GM23338 (cell line): ENCODE results near the gene SLC25A22. TPM values are rescaled to one million over a fixed set of nuclear protein-coding genes. Genes with fewer than 3 reads are reported as not detected.

Experiments used
- ATAC-seq: fragments of 200-7000 bp; cut with Tn5 transposase; 3 replicates; pipeline ENCODE4 v1.9.1; 2020
- DNase-seq: peaks from one replicate; pipeline ENCODE4 v3.0.0-alpha.2; 2015; ENCODE audit warnings: low spot score
- H2AFZ ChIP-seq: fragments of 200-600 bp; sonication (generic); 2 replicates; pipeline ENCODE4 v1.8.0; 2016; ENCODE audit warnings: antibody characterized with exemption, mild to moderate bottlenecking, moderate library complexity
- H3F3A ChIP-seq: fragments of 200-600 bp; sonication (generic); replicated peaks from 2 replicates; pipeline ENCODE4 v1.8.0; 2017; ENCODE audit warnings: antibody characterized with exemption, mixed run types, low read depth
- H3K27ac ChIP-seq: fragments of 200-600 bp; sonication (generic); 2 replicates; pipeline ENCODE4 v1.6.1; 2016; ENCODE audit warnings: low read depth
- H3K27me3 ChIP-seq: fragments of 200-600 bp; sonication (generic); 2 replicates; pipeline ENCODE4 v1.8.0; 2016; ENCODE audit warnings: mild to moderate bottlenecking, mixed run types, moderate library complexity; ENCODE audit not compliant: insufficient read depth
- H3K36me3 ChIP-seq: fragments of 200-600 bp; sonication (generic); 2 replicates; pipeline ENCODE4 v1.8.0; 2016; ENCODE audit warnings: mild to moderate bottlenecking; ENCODE audit not compliant: insufficient read depth
- H3K4me1 ChIP-seq: fragments of 200-600 bp; sonication (generic); 2 replicates; pipeline ENCODE4 v1.8.0; 2016; ENCODE audit warnings: mild to moderate bottlenecking, moderate library complexity; ENCODE audit not compliant: insufficient read depth
- H3K4me2 ChIP-seq: fragments of 200-600 bp; sonication (generic); 2 replicates; pipeline ENCODE4 v1.7.1; 2017; ENCODE audit warnings: mixed run types
- H3K4me3 ChIP-seq: fragments of 200-600 bp; sonication (generic); 2 replicates; pipeline ENCODE4 v1.6.1; 2016; ENCODE audit warnings: mixed run types
- H3K79me2 ChIP-seq: fragments of 200-600 bp; sonication (generic); replicated peaks from 2 replicates; pipeline ENCODE4 v1.8.0; 2017; ENCODE audit warnings: mild to moderate bottlenecking; ENCODE audit not compliant: insufficient read depth
- H3K9me2 ChIP-seq: fragments of 200-600 bp; sonication (generic); 2 replicates; pipeline ENCODE4 v1.8.0; 2017; ENCODE audit not compliant: insufficient read depth
- H4K20me1 ChIP-seq: fragments of 200-600 bp; sonication (generic); replicated peaks from 2 replicates; pipeline ENCODE4 v1.8.0; 2017; ENCODE audit warnings: mild to moderate bottlenecking; ENCODE audit not compliant: insufficient read depth
- H3K27ac Mint-ChIP-seq: 2 replicates; pipeline ENCODE4 v1.8.0; 2020; ENCODE audit warnings: inconsistent platforms, mild to moderate bottlenecking, moderate library complexity, mixed read lengths
- H3K27me3 Mint-ChIP-seq: 3 replicates; pipeline ENCODE4 v1.8.0; 2022; ENCODE audit warnings: low read depth, mild to moderate bottlenecking, moderate library complexity, mixed read lengths, inconsistent platforms; ENCODE audit not compliant: insufficient read depth, poor library complexity
- H3K36me3 Mint-ChIP-seq: 3 replicates; pipeline ENCODE4 v1.8.0; 2021; ENCODE audit warnings: low read depth, mild to moderate bottlenecking, inconsistent platforms, moderate library complexity, mixed read lengths
- H3K4me1 Mint-ChIP-seq: 3 replicates; pipeline ENCODE4 v1.8.0; 2020; ENCODE audit warnings: mild to moderate bottlenecking, inconsistent platforms, mixed read lengths
- H3K4me3 Mint-ChIP-seq: 3 replicates; pipeline ENCODE4 v1.8.0; 2021; ENCODE audit warnings: moderate library complexity, mild to moderate bottlenecking, inconsistent platforms, mixed read lengths
- H3K9me3 Mint-ChIP-seq: 3 replicates; pipeline ENCODE4 v1.8.0; 2020; ENCODE audit warnings: moderate library complexity, mild to moderate bottlenecking, inconsistent platforms, mixed read lengths
- CREB1 ChIP-seq: fragments of 250-450 bp; sonication (Bioruptor Pico); IDR thresholded peaks from 2 replicates; pipeline ENCODE4 v1.5.0; 2020; ENCODE audit warnings: low read depth, mild to moderate bottlenecking, moderate library complexity
- CTCF ChIP-seq, 2 experiments: fragments of 200-600 bp in 1 of 2; sonication (generic) in 1 of 2; conservative IDR thresholded peaks; 2 replicates each; pipeline versions ENCODE4 v1.5.1 to v1.6.1; 2016 to 2017; ENCODE audit warnings: antibody characterized with exemption in 2 of 2, low read depth in 2 of 2, mild to moderate bottlenecking in 2 of 2, moderate library complexity in 1 of 2
- EZH2 ChIP-seq: fragments of 200-600 bp; sonication (generic); IDR thresholded peaks from one replicate; pipeline ENCODE4 v1.8.0; 2017; ENCODE audit warnings: antibody characterized with exemption, mild to moderate bottlenecking, low read depth; ENCODE audit not compliant: unreplicated experiment
- POLR2AphosphoS5 ChIP-seq: IDR thresholded peaks from 2 replicates; pipeline ENCODE4 v1.6.1; 2016; ENCODE audit warnings: antibody characterized with exemption, low read depth
- REST ChIP-seq: IDR thresholded peaks from one replicate; pipeline ENCODE4 v1.6.1; 2018; ENCODE audit warnings: antibody characterized with exemption; ENCODE audit not compliant: unreplicated experiment
- STAT1 ChIP-seq: IDR thresholded peaks from one replicate; pipeline ENCODE4 v1.6.1; 2016; ENCODE audit warnings: antibody characterized with exemption; ENCODE audit not compliant: unreplicated experiment
- ZNF114 ChIP-seq: fragments of 250-450 bp; sonication (Bioruptor Pico); IDR thresholded peaks from 2 replicates; pipeline ENCODE4 v1.5.0; 2020; ENCODE audit warnings: mild to moderate bottlenecking, moderate library complexity
- ZNF331 ChIP-seq: fragments of 250-450 bp; sonication (Bioruptor Pico); IDR thresholded peaks from 2 replicates; pipeline ENCODE4 v1.5.0; 2020; ENCODE audit warnings: low read depth, mild to moderate bottlenecking, moderate library complexity
- polyA plus RNA-seq: library from polyadenylated mRNA; unstranded; fragments of >200 nt; fragmentation: Nextera tagmentation; extraction: Ambion mirVana; gene quantifications from 2 replicates; pipeline ENCODE4 v1.2.1, GENCODE V29; 2016
- total RNA-seq: library from RNA; depleted of rRNA; stranded (reverse); fragments of >200 nt; shearing (Covaris generic); gene quantifications from 2 replicates; pipeline ENCODE4 v1.2.3, GENCODE V29; 2014
- TF ChIP-seq, protein P1 (sequence below): fragments of 250-450 bp; sonication (Bioruptor Pico); IDR thresholded peaks from 2 replicates; pipeline ENCODE4 v1.5.0; 2020; ENCODE audit warnings: mild to moderate bottlenecking, moderate library complexity

Gene SLC25A22
- total and polyA plus RNA-seq, 2 experiments from 2014 or later: 21.0 to 46.4 TPM

DNA sequence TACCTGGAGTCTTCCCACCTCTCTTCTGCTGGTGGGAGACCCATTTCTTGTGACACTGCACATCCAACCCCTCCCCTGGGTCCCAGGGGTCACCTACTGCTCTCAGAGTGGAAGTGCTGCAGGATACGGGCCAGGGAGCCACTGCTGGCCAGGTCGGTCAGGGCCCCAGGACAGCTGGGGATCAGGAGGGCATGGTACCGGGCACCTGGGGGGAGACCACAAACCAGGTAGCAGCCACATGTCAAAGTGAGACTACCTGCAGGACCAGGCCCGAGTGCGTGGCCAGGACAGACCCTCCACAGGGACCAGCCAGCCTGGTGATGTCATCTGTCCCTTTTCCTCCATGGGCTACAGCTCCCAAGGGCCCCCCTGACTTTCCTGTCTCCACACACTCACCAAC, 24.7 kb downstream of the SLC25A22 start:
- H3F3A ChIP-seq: peaks cover 4% of the 10 kb centered on the region; the same call in 1 of the 2 replicates
- peaks cover 14% of the 10 kb centered on the region for H3K27me3 Mint-ChIP-seq
- peaks cover 40% of the 10 kb centered on the region for H3K79me2 ChIP-seq
- H3K9me3 Mint-ChIP-seq: no peaks in the 10 kb centered on the region
- no peak for TF ChIP-seq CREB1
- no peak for TF ChIP-seq EZH2
- no peak for TF ChIP-seq ZNF114 (CRISPR knock-in tag)
- TF ChIP-seq REST: no peak
- TF ChIP-seq, protein P1, sequence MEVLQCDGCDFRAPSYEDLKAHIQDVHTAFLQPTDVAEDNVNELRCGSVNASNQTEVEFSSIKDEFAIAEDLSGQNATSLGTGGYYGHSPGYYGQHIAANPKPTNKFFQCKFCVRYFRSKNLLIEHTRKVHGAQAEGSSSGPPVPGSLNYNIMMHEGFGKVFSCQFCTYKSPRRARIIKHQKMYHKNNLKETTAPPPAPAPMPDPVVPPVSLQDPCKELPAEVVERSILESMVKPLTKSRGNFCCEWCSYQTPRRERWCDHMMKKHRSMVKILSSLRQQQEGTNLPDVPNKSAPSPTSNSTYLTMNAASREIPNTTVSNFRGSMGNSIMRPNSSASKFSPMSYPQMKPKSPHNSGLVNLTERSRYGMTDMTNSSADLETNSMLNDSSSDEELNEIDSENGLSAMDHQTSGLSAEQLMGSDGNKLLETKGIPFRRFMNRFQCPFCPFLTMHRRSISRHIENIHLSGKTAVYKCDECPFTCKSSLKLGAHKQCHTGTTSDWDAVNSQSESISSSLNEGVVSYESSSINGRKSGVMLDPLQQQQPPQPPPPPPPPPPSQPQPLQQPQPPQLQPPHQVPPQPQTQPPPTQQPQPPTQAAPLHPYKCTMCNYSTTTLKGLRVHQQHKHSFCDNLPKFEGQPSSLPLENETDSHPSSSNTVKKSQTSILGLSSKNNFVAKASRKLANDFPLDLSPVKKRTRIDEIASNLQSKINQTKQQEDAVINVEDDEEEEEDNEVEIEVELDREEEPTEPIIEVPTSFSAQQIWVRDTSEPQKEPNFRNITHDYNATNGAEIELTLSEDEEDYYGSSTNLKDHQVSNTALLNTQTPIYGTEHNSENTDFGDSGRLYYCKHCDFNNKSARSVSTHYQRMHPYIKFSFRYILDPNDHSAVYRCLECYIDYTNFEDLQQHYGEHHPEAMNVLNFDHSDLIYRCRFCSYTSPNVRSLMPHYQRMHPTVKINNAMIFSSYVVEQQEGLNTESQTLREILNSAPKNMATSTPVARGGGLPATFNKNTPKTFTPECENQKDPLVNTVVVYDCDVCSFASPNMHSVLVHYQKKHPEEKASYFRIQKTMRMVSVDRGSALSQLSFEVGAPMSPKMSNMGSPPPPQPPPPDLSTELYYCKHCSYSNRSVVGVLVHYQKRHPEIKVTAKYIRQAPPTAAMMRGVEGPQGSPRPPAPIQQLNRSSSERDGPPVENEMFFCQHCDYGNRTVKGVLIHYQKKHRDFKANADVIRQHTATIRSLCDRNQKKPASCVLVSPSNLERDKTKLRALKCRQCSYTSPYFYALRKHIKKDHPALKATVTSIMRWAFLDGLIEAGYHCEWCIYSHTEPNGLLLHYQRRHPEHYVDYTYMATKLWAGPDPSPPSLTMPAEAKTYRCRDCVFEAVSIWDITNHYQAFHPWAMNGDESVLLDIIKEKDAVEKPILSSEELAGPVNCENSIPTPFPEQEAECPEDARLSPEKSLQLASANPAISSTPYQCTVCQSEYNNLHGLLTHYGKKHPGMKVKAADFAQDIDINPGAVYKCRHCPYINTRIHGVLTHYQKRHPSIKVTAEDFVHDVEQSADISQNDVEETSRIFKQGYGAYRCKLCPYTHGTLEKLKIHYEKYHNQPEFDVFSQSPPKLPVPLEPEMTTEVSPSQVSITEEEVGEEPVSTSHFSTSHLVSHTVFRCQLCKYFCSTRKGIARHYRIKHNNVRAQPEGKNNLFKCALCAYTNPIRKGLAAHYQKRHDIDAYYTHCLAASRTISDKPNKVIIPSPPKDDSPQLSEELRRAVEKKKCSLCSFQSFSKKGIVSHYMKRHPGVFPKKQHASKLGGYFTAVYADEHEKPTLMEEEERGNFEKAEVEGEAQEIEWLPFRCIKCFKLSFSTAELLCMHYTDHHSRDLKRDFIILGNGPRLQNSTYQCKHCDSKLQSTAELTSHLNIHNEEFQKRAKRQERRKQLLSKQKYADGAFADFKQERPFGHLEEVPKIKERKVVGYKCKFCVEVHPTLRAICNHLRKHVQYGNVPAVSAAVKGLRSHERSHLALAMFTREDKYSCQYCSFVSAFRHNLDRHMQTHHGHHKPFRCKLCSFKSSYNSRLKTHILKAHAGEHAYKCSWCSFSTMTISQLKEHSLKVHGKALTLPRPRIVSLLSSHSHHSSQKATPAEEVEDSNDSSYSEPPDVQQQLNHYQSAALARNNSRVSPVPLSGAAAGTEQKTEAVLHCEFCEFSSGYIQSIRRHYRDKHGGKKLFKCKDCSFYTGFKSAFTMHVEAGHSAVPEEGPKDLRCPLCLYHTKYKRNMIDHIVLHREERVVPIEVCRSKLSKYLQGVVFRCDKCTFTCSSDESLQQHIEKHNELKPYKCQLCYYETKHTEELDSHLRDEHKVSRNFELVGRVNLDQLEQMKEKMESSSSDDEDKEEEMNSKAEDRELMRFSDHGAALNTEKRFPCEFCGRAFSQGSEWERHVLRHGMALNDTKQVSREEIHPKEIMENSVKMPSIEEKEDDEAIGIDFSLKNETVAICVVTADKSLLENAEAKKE: no peak
- TF ChIP-seq POLR2AphosphoS5: no peak
- TF ChIP-seq STAT1: no peak
- TF ChIP-seq CTCF (conservative IDR thresholded peaks at IDR 0.05; ENCODE audit: low read depth in 2 of 2): no peak
- no peak for TF ChIP-seq ZNF331 (CRISPR knock-in tag)
- no peak for DNase-seq
- H2AFZ ChIP-seq: no peak overlapping the region
- no peak overlapping the region for H3K27ac ChIP-seq
- H3K4me1 Mint-ChIP-seq: peaks cover 10% of the 10 kb centered on the region
- H3K4me1 ChIP-seq: peaks cover 11% of the 10 kb centered on the region; the same call in 1 of the 2 replicates
- no peak for ATAC-seq
- peaks cover 27% of the 10 kb centered on the region for H3K36me3 Mint-ChIP-seq
- peaks cover 24% of the 10 kb centered on the region for H4K20me1 ChIP-seq
- no peak overlapping the region for H3K4me3 ChIP-seq
- no peak overlapping the region for H3K4me3 Mint-ChIP-seq
- no peak overlapping the region for H3K4me2 ChIP-seq
- no peak overlapping the region for H3K27ac Mint-ChIP-seq
- H3K36me3 ChIP-seq: peaks cover 5% of the 10 kb centered on the region; the same call in 1 of the 2 replicates
- no peaks in the 10 kb centered on the region for H3K9me2 ChIP-seq
- no peaks in the 10 kb centered on the region for H3K27me3 ChIP-seq
